Esophagus muscularis mucosa (tissue), 4 donors: ENCODE results near the gene PAK1IP1. TPM values are rescaled to one million over a fixed set of nuclear protein-coding genes. Genes with fewer than 3 reads are reported as not detected.
"Not testable (repeated sequence)": the region's sequence is repeated elsewhere in the genome, so short reads cannot be mapped to it uniquely, and the experiment has no call there.

Source experiments
- DNase-seq: peaks from one replicate; pipeline ENCODE4 v3.0.0-alpha.2; 2017; ENCODE audit errors: extremely low spot score
- H3K27ac ChIP-seq, 4 donors: fragments of 200-600 bp; sonication (generic); replicated peaks in 1 of 4; 1 replicate in 3 of 4; 2 replicates in 1 of 4; pipeline ENCODE4 v1.5.1; 2016 to 2019; ENCODE audit warnings: mild to moderate bottlenecking in 1 of 4
- H3K27me3 ChIP-seq, 4 donors: fragments of 200-600 bp; sonication (generic); one replicate each; pipeline versions ENCODE4 v1.5.1 to v1.6.0; 2016 to 2019
- H3K36me3 ChIP-seq, 4 donors: fragments of 200-600 bp; sonication (generic); one replicate each; pipeline ENCODE4 v1.5.1; 2016 to 2019
- H3K4me1 ChIP-seq, 4 donors: fragments of 200-600 bp; sonication (generic); one replicate each; pipeline ENCODE4 v1.5.1; 2016 to 2019
- H3K4me3 ChIP-seq, 4 donors: fragments of 200-600 bp; sonication (generic); 1 replicate in 2 of 4; 2 replicates in 2 of 4; pipeline ENCODE4 v1.5.1; 2016 to 2019; ENCODE audit warnings: mild to moderate bottlenecking in 4 of 4, moderate library complexity in 1 of 4
- H3K9me3 ChIP-seq, 4 donors: fragments of 200-600 bp; sonication (generic); 1 replicate in 3 of 4; 2 replicates in 1 of 4; pipeline ENCODE4 v1.5.1; 2016 to 2019
- CTCF ChIP-seq, 3 experiments: fragments of 200-600 bp in 2 of 3; fragments of 450-650 bp in 1 of 3; sonication (generic) in 2 of 3; IDR thresholded peaks; one replicate each; pipeline ENCODE4 v1.5.1; 2017 to 2019; ENCODE audit warnings: antibody characterized with exemption in 3 of 3, mild to moderate bottlenecking in 2 of 3, moderate library complexity in 1 of 3
- EP300 ChIP-seq: sonication (generic); formaldehyde crosslinking; IDR thresholded peaks from one replicate; pipeline ENCODE4 v1.6.1; 2017; ENCODE audit warnings: antibody characterized with exemption
- POLR2A ChIP-seq: fragments of 450-650 bp; IDR thresholded peaks from one replicate; pipeline ENCODE4 v1.6.1; 2017; ENCODE audit warnings: antibody characterized with exemption, moderate library complexity, mild to moderate bottlenecking, low read depth
- POLR2AphosphoS5 ChIP-seq, 2 donors: sonication (generic); formaldehyde crosslinking; IDR thresholded peaks; one replicate each; pipeline ENCODE4 v1.6.1; 2017; ENCODE audit warnings: antibody characterized with exemption in 2 of 2
- WGBS: methylation state at CpG from one replicate; pipeline ENCODE4 v1.1.5; 2018; 5-methylcytosine and 5-hydroxymethylcytosine counted together
- intact Hi-C: fragments of 100-400 bp; cut with DNase I; formaldehyde crosslinking; loops from one replicate; pipeline ENCODE4 v1.15.1; 2023
- total RNA-seq, 4 donors: library from RNA; depleted of rRNA; stranded (reverse); fragments of >200 nt; gene quantifications; one replicate each; pipeline versions ENCODE4 v1.1.0 to v1.2.1, GENCODE V29; 2016

The PAK1IP1 gene
- total RNA-seq, 4 donors from 2014 or later = 9.4 to 17.9 (median 11.4) TPM

GRCh38 chr6:10733151-10733715 lies 38.5 kb downstream of the PAK1IP1 start:
- H3K27me3 ChIP-seq = no peaks in the 10 kb centered on the region
- H3K9me3 ChIP-seq = no peaks in the 10 kb centered on the region
- H3K4me3 ChIP-seq = no peak overlapping the region
- WGBS = 90% methylated on average over 17 of the region's 17 CpGs
- DNase-seq = peak; percentile 50
- TF ChIP-seq CTCF (IDR thresholded peaks at IDR 0.05) (no peak), EP300 (no peak), POLR2A (no peak), POLR2AphosphoS5 (IDR thresholded peaks at IDR 0.05) (no peak)
- intact Hi-C loops = no loop called here
- H3K4me1 ChIP-seq = peaks cover 0 to 8% (median 4%) of the 10 kb centered on the region in 4 donors
- H3K36me3 ChIP-seq = peaks cover 11 to 61% (median 51%) of the 10 kb centered on the region in 4 donors
- H3K27ac ChIP-seq = no peak overlapping the region

- TF ChIP-seq EP300 = no peak
- no peak for TF ChIP-seq CTCF (IDR thresholded peaks at IDR 0.05)
- TF ChIP-seq POLR2A = no peak
- H3K4me1 ChIP-seq = peaks cover 0 to 8% (median 4%) of the 10 kb centered on the region in 4 donors
- WGBS = 92% methylated on average over 3 of the region's 3 CpGs
- no peak overlapping the region for H3K27ac ChIP-seq
- no peak overlapping the region for H3K4me3 ChIP-seq
- peaks cover 11 to 55% (median 46%) of the 10 kb centered on the region in 4 donors for H3K36me3 ChIP-seq
- no peaks in the 10 kb centered on the region for H3K27me3 ChIP-seq
- DNase-seq = peak; percentile 3
- no peaks in the 10 kb centered on the region for H3K9me3 ChIP-seq
- intact Hi-C loops = no loop called here
Measured at GRCh38 chr6:10733863-10734262, 39.1 kb downstream of the PAK1IP1 start.

- WGBS = 87% methylated on average over 2 of the region's 2 CpGs
- no peak for DNase-seq
Measured at GRCh38 chr6:10736731-10737130, 42.0 kb downstream of the PAK1IP1 start.

GRCh38 chr6:10740061-10740460 lies 45.3 kb downstream of the PAK1IP1 start:
- H3K36me3 ChIP-seq = peaks cover 0 to 30% (median 4%) of the 10 kb centered on the region in 4 donors
- H3K9me3 ChIP-seq = no peaks in the 10 kb centered on the region
- DNase-seq = no peak
- H3K27me3 ChIP-seq = no peaks in the 10 kb centered on the region
- TF ChIP-seq CTCF (IDR thresholded peaks at IDR 0.05) (no peak), POLR2A (no peak), EP300 (no peak), POLR2AphosphoS5 (IDR thresholded peaks at IDR 0.05) (no peak)
- no peak overlapping the region for H3K27ac ChIP-seq
- no peaks in the 10 kb centered on the region for H3K4me1 ChIP-seq
- no peak overlapping the region for H3K4me3 ChIP-seq
- intact Hi-C loops = no loop called here

More at GRCh38 chr6:10736731-10737130, 42.0 kb downstream of the PAK1IP1 start:
- intact Hi-C loops = no loop called here
- TF ChIP-seq CTCF (IDR thresholded peaks at IDR 0.05) (no peak), EP300 (no peak)
- Histone ChIP-seq H3K27ac (no peak overlapping the region), H3K36me3 (peaks cover 4 to 35% (median 21%) of the 10 kb centered on the region in 4 donors), H3K27me3 (no peaks in the 10 kb centered on the region), H3K9me3 (no peaks in the 10 kb centered on the region), H3K4me1 (peaks cover 0 to 7% (median 0%) of the 10 kb centered on the region in 4 donors), H3K4me3 (no peak overlapping the region)

- DNase-seq, H3K4me3 ChIP-seq: not testable (repeated sequence)
Measured at GRCh38 chr6:10741643-10742042, 46.9 kb downstream of the PAK1IP1 start.

More at GRCh38 chr6:10741643-10742042, 46.9 kb downstream of the PAK1IP1 start:
- H3K27me3 ChIP-seq, H3K27ac ChIP-seq, intact Hi-C loops, H3K9me3 ChIP-seq, H3K4me1 ChIP-seq: not testable (repeated sequence)
- H3K36me3 ChIP-seq = peaks cover 0 to 30% (median 4%) of the 10 kb centered on the region in 4 donors
- WGBS = 82% methylated on average over 4 of the region's 4 CpGs
